22Rv1 (cell line): ENCODE data around the gene HOXA10.

Source experiments
- ZFX ChIP-seq: fragments of 450-650 bp; IDR thresholded peaks from 2 replicates; pipeline ENCODE4 v1.6.1; 2017; ENCODE audit warnings: antibody characterized with exemption, borderline replicate concordance
- TF ChIP-seq, protein P1 (sequence below): fragments of 450-650 bp; IDR thresholded peaks from 2 replicates; pipeline ENCODE4 v1.5.1; 2017; ENCODE audit warnings: mild to moderate bottlenecking

DNA sequence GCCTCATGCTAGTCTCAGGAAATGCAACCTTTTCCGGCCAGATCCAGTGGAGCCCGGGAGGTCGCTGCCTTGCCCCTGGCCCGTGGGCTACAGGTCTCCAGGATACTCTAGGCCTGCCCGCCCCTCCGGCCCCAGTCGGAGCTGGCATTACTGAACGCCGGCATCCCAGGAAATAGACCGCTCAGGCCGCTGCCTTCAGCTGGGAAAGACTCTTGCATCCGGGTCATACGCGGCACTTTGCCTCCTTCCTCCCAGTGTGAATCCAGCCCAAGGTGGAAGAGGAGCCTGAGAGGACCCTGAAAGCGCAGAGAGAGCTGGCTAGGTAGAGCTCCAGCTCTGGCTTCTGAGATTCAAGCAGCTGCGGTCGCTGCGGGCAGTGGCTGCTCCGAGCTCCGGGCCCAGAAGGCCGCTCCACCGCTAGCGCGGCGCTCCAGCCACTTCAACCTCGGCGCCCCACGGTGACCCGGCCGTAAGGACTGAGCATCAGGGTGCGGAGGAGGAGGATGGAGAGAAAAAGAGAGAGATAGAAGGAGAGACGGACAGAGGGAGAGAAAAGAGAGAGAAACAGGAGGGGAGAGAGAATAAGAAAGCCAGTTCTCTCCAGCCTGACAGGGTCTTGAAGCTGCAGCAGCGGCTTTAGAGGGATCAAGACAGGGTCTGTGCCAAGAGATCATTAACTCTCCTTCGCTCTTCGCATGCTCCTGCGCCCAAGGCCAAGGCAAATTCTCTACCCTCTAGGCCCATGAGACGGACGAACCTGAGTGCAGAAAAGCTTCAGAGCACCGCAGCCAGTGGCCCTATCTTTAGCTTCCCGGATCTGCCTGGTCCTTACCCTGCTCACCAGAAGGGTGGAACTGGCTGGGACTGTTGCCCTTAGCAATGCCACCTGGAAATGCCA lies 1.8 kb upstream of the HOXA10 start:
- TF ChIP-seq, protein P1, sequence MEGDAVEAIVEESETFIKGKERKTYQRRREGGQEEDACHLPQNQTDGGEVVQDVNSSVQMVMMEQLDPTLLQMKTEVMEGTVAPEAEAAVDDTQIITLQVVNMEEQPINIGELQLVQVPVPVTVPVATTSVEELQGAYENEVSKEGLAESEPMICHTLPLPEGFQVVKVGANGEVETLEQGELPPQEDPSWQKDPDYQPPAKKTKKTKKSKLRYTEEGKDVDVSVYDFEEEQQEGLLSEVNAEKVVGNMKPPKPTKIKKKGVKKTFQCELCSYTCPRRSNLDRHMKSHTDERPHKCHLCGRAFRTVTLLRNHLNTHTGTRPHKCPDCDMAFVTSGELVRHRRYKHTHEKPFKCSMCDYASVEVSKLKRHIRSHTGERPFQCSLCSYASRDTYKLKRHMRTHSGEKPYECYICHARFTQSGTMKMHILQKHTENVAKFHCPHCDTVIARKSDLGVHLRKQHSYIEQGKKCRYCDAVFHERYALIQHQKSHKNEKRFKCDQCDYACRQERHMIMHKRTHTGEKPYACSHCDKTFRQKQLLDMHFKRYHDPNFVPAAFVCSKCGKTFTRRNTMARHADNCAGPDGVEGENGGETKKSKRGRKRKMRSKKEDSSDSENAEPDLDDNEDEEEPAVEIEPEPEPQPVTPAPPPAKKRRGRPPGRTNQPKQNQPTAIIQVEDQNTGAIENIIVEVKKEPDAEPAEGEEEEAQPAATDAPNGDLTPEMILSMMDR: no peak
- no peak for TF ChIP-seq ZFX
